Kasumi-1 (cell line): ENCODE data around the gene MAP6D1.

ENCODE experiments used
- DNase-seq, 2 experiments: peaks; one replicate each; lab custom pipeline; 2025; lab: John Stamatoyannopoulos, UW

The MAP6D1 gene

DNA sequence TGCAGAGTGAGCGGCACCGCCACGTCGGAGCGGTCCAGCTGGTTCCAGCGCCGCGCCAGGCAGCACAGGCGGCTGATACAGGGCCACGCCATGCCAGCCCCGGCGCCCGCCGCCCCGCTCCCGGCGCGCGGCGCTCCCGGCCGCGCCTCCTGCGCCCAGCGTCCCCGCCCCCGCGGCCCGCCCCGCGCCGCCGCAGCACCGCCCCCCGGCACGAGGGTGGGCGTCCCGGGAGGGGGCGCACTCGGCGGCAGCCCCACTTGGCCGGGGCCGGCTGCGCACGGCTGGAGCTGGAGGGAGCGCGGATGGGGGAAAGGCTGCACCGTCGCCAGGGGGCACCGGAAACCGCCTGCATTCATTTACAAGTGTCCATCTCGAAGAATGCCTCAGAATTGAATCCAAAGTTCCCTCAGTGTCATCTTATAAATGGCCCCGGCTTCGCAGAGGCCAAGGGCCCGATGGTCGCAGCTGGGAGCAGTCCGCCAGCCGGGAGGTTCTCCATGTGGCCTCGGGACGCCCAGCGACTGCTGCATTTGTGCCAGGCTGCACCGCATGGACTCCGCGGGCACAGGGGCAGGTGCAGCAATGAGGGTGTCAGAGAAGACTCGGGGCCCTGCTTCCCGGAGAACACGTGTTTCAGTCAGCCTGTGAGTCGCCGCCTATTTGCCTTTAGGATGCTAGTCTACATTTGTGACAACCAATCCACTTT, at the start of gene MAP6D1:
TSS of gene MAP6D1 (minus strand) at position 122 of the 706 bp plus-strand sequence. CDS start at position 92, 30 bp downstream.
- peak; percentile 42 to 47 for DNase-seq

GRCh38 chr3:183873914-183874313, 48.5 kb upstream of the MAP6D1 start:
- DNase-seq: no peak

DNA sequence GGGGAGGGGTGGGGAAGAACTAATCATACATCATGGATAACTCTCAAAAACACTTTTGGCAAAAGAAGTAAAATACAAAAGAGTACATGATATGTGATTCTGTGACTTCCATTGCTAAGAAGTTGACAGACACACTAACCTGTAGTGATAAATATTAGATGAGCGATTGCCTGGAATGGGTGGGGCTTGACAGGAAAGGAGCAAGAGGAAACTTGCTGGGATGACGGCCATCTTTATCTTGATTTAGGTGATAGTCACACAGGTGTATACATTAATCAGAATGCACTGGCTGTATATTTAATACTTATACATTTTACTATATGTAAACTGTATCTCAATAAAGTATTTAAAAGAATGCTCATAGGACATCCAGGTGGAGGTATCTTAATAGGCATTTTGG, 46.2 kb upstream of the MAP6D1 start:
- no peak for DNase-seq

DNA sequence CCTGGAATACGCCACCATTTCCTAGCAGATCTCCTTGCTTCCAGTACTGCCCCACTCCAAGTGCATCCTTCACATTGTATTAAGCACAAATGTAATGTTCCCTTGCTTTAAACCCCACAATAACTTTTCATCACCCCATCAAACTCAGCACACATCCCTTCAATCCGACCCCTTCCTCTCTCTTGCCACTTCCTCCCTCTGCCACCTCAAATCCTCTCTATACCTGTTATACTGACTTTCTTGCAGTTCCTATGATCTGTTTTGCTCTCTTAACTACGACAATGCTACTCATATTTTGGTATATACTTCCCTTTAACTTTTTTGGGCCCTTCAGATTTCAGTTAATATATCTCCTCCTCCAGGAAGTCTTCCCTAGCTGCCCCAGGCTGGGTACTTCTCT, 45.2 kb upstream of the MAP6D1 start:
- peak in 1 of 2 experiments; percentile 3 for DNase-seq

- DNase-seq: peak; percentile 95
Measured at GRCh38 chr3:183868796-183869195, 43.4 kb upstream of the MAP6D1 start.

- no peak for DNase-seq
Measured at GRCh38 chr3:183862610-183863009, 37.2 kb upstream of the MAP6D1 start.

- no peak for DNase-seq
Measured at GRCh38 chr3:183857863-183858262, 32.5 kb upstream of the MAP6D1 start.

DNA sequence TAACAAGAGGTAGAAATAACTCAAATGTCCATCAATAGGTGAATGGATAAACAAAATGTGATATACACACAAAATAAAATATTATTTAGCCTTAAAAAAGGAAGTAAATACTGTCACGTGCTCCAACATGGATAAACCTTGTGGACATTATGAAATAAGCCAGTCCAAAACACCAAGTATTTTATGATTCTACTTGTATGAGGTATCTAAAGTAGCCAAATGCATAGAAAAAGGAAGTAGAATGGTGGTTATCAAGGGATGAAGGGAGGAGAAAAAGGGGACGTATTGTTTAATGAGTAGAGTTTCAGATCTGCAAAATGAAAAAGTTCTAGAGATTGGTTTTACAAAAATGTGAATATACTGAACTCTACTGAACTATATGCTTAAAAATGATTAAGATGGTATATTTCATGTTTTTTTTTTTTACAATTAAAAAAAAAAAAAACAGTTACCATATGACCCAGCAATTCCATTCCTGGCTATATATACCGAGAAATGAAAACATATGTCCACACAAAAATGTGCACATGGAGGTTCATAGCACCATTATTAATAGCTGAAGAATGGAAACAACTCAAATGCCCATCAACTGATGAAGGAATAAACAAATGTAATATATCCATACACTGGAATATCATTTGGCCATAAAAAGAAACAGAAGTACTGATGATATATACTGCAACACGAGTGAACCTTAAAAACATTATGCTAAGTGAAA, 29.1 kb upstream of the MAP6D1 start:
- DNase-seq: no peak

GRCh38 chr3:183845608-183846288, 20.4 kb upstream of the MAP6D1 start:
- peak; percentile 64 to 70 for DNase-seq

DNA sequence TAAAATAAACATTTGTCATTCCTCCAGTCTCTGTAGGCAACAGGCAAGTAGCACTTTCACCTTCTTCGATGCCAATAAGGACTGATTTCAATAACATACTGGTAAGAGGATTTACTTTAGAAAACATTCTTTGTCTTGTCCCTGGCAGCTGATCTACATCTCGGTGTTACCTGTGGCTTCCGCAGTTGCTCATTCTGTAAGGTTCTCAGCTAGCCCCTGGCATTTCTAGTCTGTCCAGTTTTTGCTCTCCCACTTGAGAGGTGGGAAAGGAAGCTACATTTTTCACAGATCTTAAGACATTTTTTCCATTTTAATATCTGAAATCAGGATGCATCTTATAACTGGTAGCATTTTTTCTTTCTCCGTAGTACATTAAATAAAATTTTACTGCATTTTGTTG, 19.7 kb upstream of the MAP6D1 start:
- DNase-seq: no peak

GRCh38 chr3:183844606-183845005, 19.2 kb upstream of the MAP6D1 start:
- no peak for DNase-seq

GRCh38 chr3:183839751-183840150, 14.4 kb upstream of the MAP6D1 start:
- no peak for DNase-seq

DNA sequence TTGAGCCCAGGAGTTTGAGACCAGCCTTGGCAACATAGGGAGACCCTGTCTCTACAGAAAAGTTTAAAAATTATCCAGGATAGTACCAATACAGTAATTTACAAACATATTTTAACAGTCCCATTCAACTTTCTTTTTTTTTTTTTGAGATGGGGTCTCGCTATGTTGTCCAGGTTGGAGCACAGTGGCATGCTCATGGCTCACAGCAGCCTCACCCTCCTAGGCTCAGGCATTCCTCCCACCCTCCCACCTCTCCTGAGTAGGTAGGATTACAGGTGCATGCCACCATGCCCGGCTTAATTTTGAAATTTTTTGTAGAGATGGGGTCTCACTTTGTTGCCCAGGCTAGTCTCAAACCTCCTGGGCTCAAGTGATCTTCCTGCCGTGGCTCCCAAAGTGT, 12.5 kb upstream of the MAP6D1 start:
- DNase-seq: no peak

GRCh38 chr3:183837390-183837789, 12.0 kb upstream of the MAP6D1 start:
- no peak for DNase-seq

GRCh38 chr3:183833516-183833915, 8.1 kb upstream of the MAP6D1 start:
- no peak for DNase-seq

GRCh38 chr3:183830187-183830586, 4.8 kb upstream of the MAP6D1 start:
- DNase-seq: no peak

DNA sequence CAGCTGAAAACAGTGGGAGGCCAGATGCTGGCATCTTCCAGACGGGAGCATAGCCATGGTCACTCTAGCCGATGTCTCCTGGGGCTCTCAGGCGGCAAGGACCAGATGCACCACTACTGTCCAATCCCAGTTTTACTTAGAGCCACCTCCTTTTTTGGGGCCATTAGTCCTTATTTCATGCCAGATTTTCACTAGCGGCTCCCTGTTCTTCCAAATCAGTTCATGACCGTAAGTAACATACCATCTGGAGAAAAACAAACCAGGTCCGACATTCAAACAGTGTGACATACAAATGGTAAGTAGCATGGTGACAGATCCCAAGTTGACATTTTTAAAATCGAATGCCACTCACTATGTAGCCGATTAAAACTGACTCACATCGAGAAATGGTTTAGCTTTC, 4.1 kb upstream of the MAP6D1 start:
- no peak for DNase-seq

- DNase-seq: no peak
Measured at GRCh38 chr3:183828538-183828870, 3.1 kb upstream of the MAP6D1 start.

GRCh38 chr3:183827809-183828537, 2.6 kb upstream of the MAP6D1 start:
- DNase-seq: no peak

- no peak for DNase-seq
Measured at GRCh38 chr3:183826448-183827250, 1.3 kb upstream of the MAP6D1 start.

DNA sequence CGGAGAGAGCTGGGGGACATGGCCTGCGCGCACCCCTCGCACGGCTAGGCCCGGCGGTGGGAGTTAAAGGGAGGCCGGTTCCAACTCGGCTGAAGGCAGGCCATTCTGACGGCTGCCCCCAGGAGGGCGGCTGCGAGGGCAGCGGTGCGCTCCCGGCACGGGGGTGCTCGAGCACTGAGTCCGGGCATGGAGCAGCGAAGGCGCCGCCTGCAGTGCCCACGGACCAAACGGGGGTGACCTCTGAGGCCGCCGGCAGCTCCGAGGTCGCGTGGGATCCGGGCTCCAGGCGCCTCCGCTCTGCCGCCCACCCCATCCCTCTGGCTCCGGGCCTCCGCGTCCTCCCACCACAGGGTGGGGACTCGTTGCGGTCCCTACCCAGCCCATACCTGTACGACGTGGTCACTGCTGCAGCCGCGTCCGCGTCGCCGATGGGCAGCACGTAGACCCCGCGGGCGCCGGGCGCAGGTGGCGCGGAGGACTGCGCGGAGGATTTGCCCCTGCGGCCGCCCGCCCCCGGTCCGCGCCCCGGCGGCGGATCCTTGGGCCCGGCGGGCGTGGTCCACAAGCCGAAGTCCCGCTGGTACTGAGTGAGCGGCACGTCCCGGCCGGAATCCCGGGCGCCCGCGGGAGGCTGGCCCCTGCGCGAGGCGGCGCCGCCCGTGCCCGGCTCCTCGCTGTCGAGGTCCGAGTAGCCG, 469 bp downstream of the MAP6D1 start:
- DNase-seq: no peak
